ENCODE results near the gene IL31RA. TPM values are rescaled to one million over a fixed set of nuclear protein-coding genes. Genes with fewer than 3 reads are reported as not detected.

Gene IL31RA
- total RNA-seq, 4 donors from 2014 or later: 0.07 TPM; not detected in 3

DNA sequence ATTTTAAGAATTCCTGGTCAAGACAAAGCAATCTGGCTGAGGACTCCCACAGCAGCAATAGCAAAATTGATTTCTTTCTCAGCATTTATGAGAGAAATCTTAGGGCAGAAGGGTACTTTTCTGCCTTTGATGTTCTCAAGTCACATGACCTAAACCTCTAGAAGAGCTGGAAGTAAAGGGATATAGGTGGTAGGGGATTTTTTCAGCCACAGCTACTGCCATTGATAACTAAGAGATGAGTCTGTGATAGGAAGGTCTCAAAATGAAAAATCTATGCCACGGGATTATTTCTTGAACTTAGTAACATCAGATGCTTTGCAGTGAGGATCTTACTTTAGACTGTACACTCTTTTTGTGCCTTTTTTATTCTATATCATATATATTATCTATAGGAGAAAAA lies 108.1 kb downstream of the IL31RA start:
- no peak overlapping the region for H3K27ac ChIP-seq
- intact Hi-C loops (cut with DNase I; ENCODE audit: low total_unique reads): no loop called here
- no peak for DNase-seq
- no peaks in the 10 kb centered on the region for H3K4me1 ChIP-seq
- no peaks in the 10 kb centered on the region for H3K27me3 ChIP-seq
- TF ChIP-seq, protein P1, sequence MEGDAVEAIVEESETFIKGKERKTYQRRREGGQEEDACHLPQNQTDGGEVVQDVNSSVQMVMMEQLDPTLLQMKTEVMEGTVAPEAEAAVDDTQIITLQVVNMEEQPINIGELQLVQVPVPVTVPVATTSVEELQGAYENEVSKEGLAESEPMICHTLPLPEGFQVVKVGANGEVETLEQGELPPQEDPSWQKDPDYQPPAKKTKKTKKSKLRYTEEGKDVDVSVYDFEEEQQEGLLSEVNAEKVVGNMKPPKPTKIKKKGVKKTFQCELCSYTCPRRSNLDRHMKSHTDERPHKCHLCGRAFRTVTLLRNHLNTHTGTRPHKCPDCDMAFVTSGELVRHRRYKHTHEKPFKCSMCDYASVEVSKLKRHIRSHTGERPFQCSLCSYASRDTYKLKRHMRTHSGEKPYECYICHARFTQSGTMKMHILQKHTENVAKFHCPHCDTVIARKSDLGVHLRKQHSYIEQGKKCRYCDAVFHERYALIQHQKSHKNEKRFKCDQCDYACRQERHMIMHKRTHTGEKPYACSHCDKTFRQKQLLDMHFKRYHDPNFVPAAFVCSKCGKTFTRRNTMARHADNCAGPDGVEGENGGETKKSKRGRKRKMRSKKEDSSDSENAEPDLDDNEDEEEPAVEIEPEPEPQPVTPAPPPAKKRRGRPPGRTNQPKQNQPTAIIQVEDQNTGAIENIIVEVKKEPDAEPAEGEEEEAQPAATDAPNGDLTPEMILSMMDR (IDR thresholded peaks at IDR 0.05): no peak
- no peak overlapping the region for H3K4me3 ChIP-seq
- no peaks in the 10 kb centered on the region for H3K9me3 ChIP-seq
- no peaks in the 10 kb centered on the region for H3K36me3 ChIP-seq

- Histone ChIP-seq H3K36me3 (no peaks in the 10 kb centered on the region), H3K4me3 (no peak overlapping the region), H3K27ac (no peak overlapping the region), H3K9me3 (no peaks in the 10 kb centered on the region), H3K4me1 (no peaks in the 10 kb centered on the region), H3K27me3 (no peaks in the 10 kb centered on the region)
- TF ChIP-seq POLR2A (IDR thresholded peaks at IDR 0.05): no peak
- TF ChIP-seq, protein P1 (IDR thresholded peaks at IDR 0.05): no peak
- DNase-seq: no peak
- intact Hi-C loops (cut with DNase I; ENCODE audit: low total_unique reads): no loop called here
These were observed 109.6 kb downstream of the IL31RA start for GRCh38 chr5:55960779-55961178.

DNA sequence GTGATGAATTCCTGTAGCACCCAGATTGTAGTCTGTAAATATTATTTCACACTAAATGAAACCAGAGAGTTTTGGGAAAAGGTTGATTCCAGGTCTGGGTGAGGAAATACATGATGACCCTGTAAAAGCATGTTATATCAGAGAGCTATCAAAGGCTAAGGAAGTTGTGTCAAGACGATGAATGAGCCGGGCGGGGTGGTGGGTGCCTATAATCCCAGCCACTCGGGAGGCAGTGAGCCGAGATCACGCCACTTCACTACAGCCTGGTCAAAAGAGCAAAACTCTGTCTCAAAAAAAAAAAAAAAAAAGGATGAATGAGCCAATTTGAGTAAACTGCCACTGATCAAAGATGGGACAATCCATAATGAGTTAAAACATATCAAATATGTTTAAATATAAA lies 114.4 kb downstream of the IL31RA start:
- Histone ChIP-seq H3K36me3 (no peaks in the 10 kb centered on the region), H3K27ac (no peak overlapping the region), H3K4me1 (peaks cover 0 to 2% of the 10 kb centered on the region in 2 donors), H3K4me3 (no peak overlapping the region), H3K9me3 (no peaks in the 10 kb centered on the region), H3K27me3 (no peaks in the 10 kb centered on the region)
- intact Hi-C loops (cut with DNase I; ENCODE audit: low total_unique reads): no loop called here
- no peak for DNase-seq
- no peak for TF ChIP-seq POLR2A (IDR thresholded peaks at IDR 0.05)
- TF ChIP-seq, protein P1 (IDR thresholded peaks at IDR 0.05): no peak

DNA sequence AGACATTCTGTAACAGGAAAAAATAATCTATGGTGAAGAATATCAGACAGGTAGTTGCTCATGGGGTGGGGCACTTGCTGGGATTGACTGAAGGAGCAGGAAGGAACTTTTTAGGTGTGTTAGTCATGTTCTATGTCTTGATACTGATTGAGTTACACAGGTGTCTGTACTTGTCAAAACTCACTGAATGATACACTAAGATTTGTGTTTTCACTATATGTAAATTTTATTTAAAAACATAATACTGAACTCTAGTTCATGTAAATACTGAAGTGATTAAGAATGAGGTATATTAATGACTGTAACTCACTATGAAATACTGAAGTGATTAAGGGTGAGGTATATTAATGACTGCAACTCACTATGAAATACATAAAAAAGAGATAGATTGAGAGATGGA lies 115.1 kb downstream of the IL31RA start:
- no peak for TF ChIP-seq POLR2A (IDR thresholded peaks at IDR 0.05)
- TF ChIP-seq, protein P1 (IDR thresholded peaks at IDR 0.05): no peak
- Histone ChIP-seq H3K27me3 (no peaks in the 10 kb centered on the region), H3K4me3 (no peak overlapping the region), H3K27ac (no peak overlapping the region), H3K4me1 (peaks cover 0 to 2% of the 10 kb centered on the region in 2 donors), H3K9me3 (no peaks in the 10 kb centered on the region), H3K36me3 (no peaks in the 10 kb centered on the region)
- no peak for DNase-seq
- intact Hi-C loops (cut with DNase I; ENCODE audit: low total_unique reads): no loop called here

DNA sequence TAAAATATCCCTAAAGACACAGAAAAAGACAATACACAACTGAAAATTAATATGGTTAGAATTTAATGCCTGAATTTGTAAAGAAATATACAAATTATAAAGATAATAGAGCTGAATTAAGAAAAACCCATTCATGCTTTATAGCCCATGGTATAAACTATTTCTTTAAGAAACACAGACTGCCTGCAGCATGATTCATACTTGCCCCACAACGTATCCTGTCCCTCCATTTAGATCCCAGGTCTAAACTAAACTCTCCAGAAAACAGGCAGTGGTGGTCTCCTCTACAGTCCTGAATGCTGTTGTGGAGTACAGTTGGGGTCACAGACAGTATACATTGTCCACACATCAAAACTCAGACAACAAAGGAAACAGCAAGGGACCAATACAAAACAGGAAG lies 118.8 kb downstream of the IL31RA start:
- no peaks in the 10 kb centered on the region for H3K36me3 ChIP-seq
- no peaks in the 10 kb centered on the region for H3K27me3 ChIP-seq
- no peaks in the 10 kb centered on the region for H3K9me3 ChIP-seq
- H3K4me1 ChIP-seq: peaks cover 0 to 2% of the 10 kb centered on the region in 2 donors
- no peak overlapping the region for H3K4me3 ChIP-seq
- intact Hi-C loops (cut with DNase I; ENCODE audit: low total_unique reads): no loop called here
- H3K27ac ChIP-seq: no peak overlapping the region
- DNase-seq: no peak
- no peak for TF ChIP-seq POLR2A (IDR thresholded peaks at IDR 0.05)
- TF ChIP-seq, protein P1 (IDR thresholded peaks at IDR 0.05): no peak

Small RNA genes within 50 kb of the gene (small RNA-seq; reads per million reads assigned to genes)
- gene AC016596.1: not detected

Other genes starting within 250 kb of the IL31RA start
- 100 to 1,000 TPM in 2 of 4 donors, 10 to 100 TPM in 2; 50.5 to 175 (median 86.7) TPM for gene SLC38A9, start 139.0 kb upstream of the IL31RA start, total RNA-seq
- gene DDX4, start 113.3 kb upstream of the IL31RA start, total RNA-seq: under 1 TPM in 1 of 4 donors, not detected in 3; 0.48 TPM
- gene IL6ST, start 143.6 kb downstream of the IL31RA start, total RNA-seq: 100 to 1,000 TPM; 147 to 414 (median 364) TPM

Measured in uterus (tissue), 4 donors.